SK-N-SH (cell line): Measurements from ENCODE around the gene RBP5. TPM values are rescaled to one million over a fixed set of nuclear protein-coding genes. Genes with fewer than 3 reads are reported as not detected.

Source experiments
- CTCF ChIA-PET: fragments of 300-600, 350-600 bp; formaldehyde crosslinking; extraction: SDS; loops from one replicate; lab custom pipeline; 2021; lab: Yijun Ruan, JAX
- POLR2A ChIA-PET: fragments of 350-600 bp; sonication (Branson Sonifier 250); formaldehyde crosslinking; extraction: SDS; loops from one replicate; lab custom pipeline; 2020; ENCODE audit warnings: antibody characterized with exemption, inconsistent platforms; lab: Yijun Ruan, JAX
- DNase-seq: peaks from one replicate; pipeline ENCODE4 v3.0.0; 2012
- H2AFZ ChIP-seq: fragments of 200-600 bp; sonication (generic); 2 replicates; pipeline ENCODE4 v1.8.1; 2016; ENCODE audit warnings: antibody characterized with exemption, mild to moderate bottlenecking, low read depth
- H3F3A ChIP-seq: fragments of 200-600 bp; sonication (generic); replicated peaks from 2 replicates; pipeline ENCODE3; 2016; ENCODE audit warnings: antibody characterized with exemption, mild to moderate bottlenecking; ENCODE audit not compliant: insufficient read depth
- H3K27ac ChIP-seq, 2 experiments: fragments of 200-500 bp in 1 of 2; fragments of 200-600 bp in 1 of 2; sonication (Bioruptor generic) in 1 of 2; sonication (generic), shearing (Covaris generic) in 1 of 2; 2 replicates each; pipeline versions ENCODE4 v1.5.1 to v1.6.1; 2014 to 2016; ENCODE audit warnings: low read depth in 2 of 2, inconsistent platforms in 1 of 2, low read length in 1 of 2, mild to moderate bottlenecking in 1 of 2, mixed read lengths in 1 of 2
- H3K27me3 ChIP-seq: fragments of 200-600 bp; sonication (generic), shearing (Covaris generic); 2 replicates; pipeline ENCODE4 v1.6.1; 2016; ENCODE audit warnings: mixed run types; ENCODE audit not compliant: insufficient read depth
- H3K36me3 ChIP-seq, 2 experiments: fragments of 200-500 bp in 1 of 2; fragments of 200-600 bp in 1 of 2; sonication (Bioruptor generic) in 1 of 2; sonication (generic) in 1 of 2; replicated peaks in 1 of 2; 2 replicates each; pipeline versions ENCODE3 to v1.5.1; 2014 to 2016; ENCODE audit warnings: low read length in 1 of 2, mild to moderate bottlenecking in 1 of 2; ENCODE audit not compliant: insufficient read depth in 2 of 2, control insufficient read depth in 1 of 2
- H3K4me1 ChIP-seq, 2 experiments: fragments of 200-500 bp in 1 of 2; fragments of 200-600 bp in 1 of 2; sonication (Bioruptor generic) in 1 of 2; sonication (generic), shearing (Covaris generic) in 1 of 2; 2 replicates each; pipeline versions ENCODE4 v1.5.1 to v1.6.1; 2014 to 2016; ENCODE audit warnings: low read depth in 1 of 2, low read length in 1 of 2, mixed run types in 1 of 2; ENCODE audit not compliant: insufficient read depth in 2 of 2, control insufficient read depth in 1 of 2
- H3K4me2 ChIP-seq: fragments of 200-600 bp; sonication (generic), shearing (Covaris generic); 2 replicates; pipeline ENCODE4 v1.6.1; 2017; ENCODE audit warnings: mixed run types
- H3K4me3 ChIP-seq, 2 experiments: fragments of 200-500 bp in 1 of 2; fragments of 200-600 bp in 1 of 2; sonication (Bioruptor generic) in 1 of 2; sonication (generic), shearing (Covaris generic) in 1 of 2; 2 replicates each; pipeline versions ENCODE4 v1.5.1 to v1.8.1; 2014 to 2016; ENCODE audit warnings: low read depth in 2 of 2, inconsistent platforms in 1 of 2, low read length in 1 of 2, mild to moderate bottlenecking in 1 of 2, mixed read lengths in 1 of 2, moderate library complexity in 1 of 2
- H3K79me2 ChIP-seq: fragments of 200-600 bp; sonication (generic); 2 replicates; pipeline ENCODE4 v1.8.1; 2017; ENCODE audit warnings: mild to moderate bottlenecking; ENCODE audit not compliant: insufficient read depth
- H3K9ac ChIP-seq: fragments of 200-600 bp; sonication (generic); 2 replicates; pipeline ENCODE4 v1.6.1; 2017; ENCODE audit warnings: mixed run types
- H3K9me2 ChIP-seq: fragments of 200-600 bp; sonication (generic); 2 replicates; pipeline ENCODE4 v1.6.1; 2017; ENCODE audit warnings: mixed run types
- H3K9me3 ChIP-seq: fragments of 200-600 bp; sonication (generic); 2 replicates; pipeline ENCODE4 v1.6.1; 2017; ENCODE audit warnings: mixed run types, mild to moderate bottlenecking, moderate library complexity
- H4K20me1 ChIP-seq: fragments of 200-600 bp; sonication (generic); 2 replicates; pipeline ENCODE4 v1.6.1; 2017; ENCODE audit warnings: mild to moderate bottlenecking, mixed run types; ENCODE audit not compliant: insufficient read depth
- EP300 ChIP-seq, 2 experiments: IDR thresholded peaks; 2 replicates each; pipeline versions ENCODE4 v1.4.0 to v1.6.1; 2012; ENCODE audit warnings: borderline replicate concordance in 1 of 2, low read depth in 1 of 2, low read length in 1 of 2
- GATA2 ChIP-seq: sonication (generic); formaldehyde crosslinking; IDR thresholded peaks from 2 replicates; pipeline ENCODE4 v1.5.0; 2020; ENCODE audit warnings: mild to moderate bottlenecking, missing genetic modification reagents
- MEF2A ChIP-seq: IDR thresholded peaks from 2 replicates; pipeline ENCODE4 v1.4.0; 2012; ENCODE audit warnings: low read depth, borderline replicate concordance
- MXI1 ChIP-seq: IDR thresholded peaks from 2 replicates; pipeline ENCODE4 v1.6.1; 2012; ENCODE audit warnings: mild to moderate bottlenecking, low read depth, low read length, improper control_type of control experiment
- NRF1 ChIP-seq: IDR thresholded peaks from 2 replicates; pipeline ENCODE4 v1.6.1; 2012; ENCODE audit warnings: low read depth, mild to moderate bottlenecking, low read length
- PBX3 ChIP-seq: IDR thresholded peaks from 2 replicates; pipeline ENCODE4; 2012
- RAD21 ChIP-seq: IDR thresholded peaks from 2 replicates; pipeline ENCODE4 v1.6.1; 2012; ENCODE audit warnings: mild to moderate bottlenecking, low read length
- RCOR1 ChIP-seq: fragments of 150-350 bp; IDR thresholded peaks from 2 replicates; pipeline ENCODE4 v1.6.1; 2017; ENCODE audit warnings: antibody characterized with exemption, low read length
- REST ChIP-seq: IDR thresholded peaks from 2 replicates; pipeline ENCODE4 v1.6.1; 2012; ENCODE audit warnings: mild to moderate bottlenecking, low read depth, low read length, moderate library complexity
- SMC3 ChIP-seq: IDR thresholded peaks from 2 replicates; pipeline ENCODE4 v1.6.1; 2012; ENCODE audit warnings: low read depth, low read length, improper control_type of control experiment
- TAF1 ChIP-seq: IDR thresholded peaks from 2 replicates; pipeline ENCODE4 v1.6.1; 2012; ENCODE audit warnings: low read depth, mild to moderate bottlenecking, low read length, moderate library complexity, borderline replicate concordance
- TCF12 ChIP-seq: IDR thresholded peaks from 2 replicates; pipeline ENCODE4 v1.4.0; 2012
- TEAD4 ChIP-seq: IDR thresholded peaks from 2 replicates; pipeline ENCODE4 v1.4.0; 2012; ENCODE audit warnings: mild to moderate bottlenecking, borderline replicate concordance; ENCODE audit not compliant: insufficient read depth
- USF1 ChIP-seq: IDR thresholded peaks from 2 replicates; pipeline ENCODE4 v1.4.0; 2012; ENCODE audit warnings: low read depth, borderline replicate concordance
- USF2 ChIP-seq: fragments of 150-350 bp; IDR thresholded peaks from 2 replicates; pipeline ENCODE4 v1.6.1; 2017; ENCODE audit warnings: antibody characterized with exemption, low read length, low read depth, borderline replicate concordance
- ZBTB33 ChIP-seq: IDR thresholded peaks from 2 replicates; pipeline ENCODE4 v1.4.0; 2012; ENCODE audit warnings: low read depth, borderline replicate concordance
- WGBS: methylation state at CpG from one replicate; pipeline ENCODE4 v1.1.6; 2017; ENCODE audit warnings: low lambda C conversion rate; 5-methylcytosine and 5-hydroxymethylcytosine counted together
- polyA plus RNA-seq, 3 experiments: library from polyadenylated mRNA; depleted of rRNA; stranded (reverse); fragments of >200 nt; gene quantifications; 2 replicates each; pipeline ENCODE4 v1.2.3, GENCODE V29; 2012

Gene RBP5
- polyA plus RNA-seq, 1 of the 3 experiments (the other 2 are of a cell fraction) = 0.12 TPM

GRCh38 chr12:7129287-7129871, 690 bp upstream of the RBP5 start:
- Histone ChIP-seq H2AFZ (peak overlapping the region; percentile 90; the same call in 1 of the 2 replicates), H3K27me3 (0 out of 2 replicates have a peak, but pooled peaks cover 7% of the 10 kb centered on the region), H3K4me1 (peaks cover 0 to 13% of the 10 kb centered on the region in 2 experiments; a peak in 1 of 4 replicates), H3K4me3 (peak overlapping the region; percentile 71 to 76), H3F3A (no peaks in the 10 kb centered on the region), H4K20me1 (no peaks in the 10 kb centered on the region)
- no peak for DNase-seq
- ChIA-PET POLR2A (no interaction called here), CTCF (interaction anchor here (0.9 to 2.8 kb wide), 4 partner anchors 13 to 20 kb away, joined by 3 to 11 read pairs (median 4); no protein-coding TSS in a partner anchor)
- 27% methylated on average over 8 of the region's 19 CpGs for WGBS
- TF ChIP-seq NRF1 = no peak
- TF ChIP-seq USF2 = no peak
- TF ChIP-seq TEAD4 = no peak
- TF ChIP-seq TAF1 = no peak
- TF ChIP-seq, all 33 proteins: peak for 0
- Histone ChIP-seq H3K36me3 (peaks cover 0 to 2% of the 10 kb centered on the region in 2 experiments), H3K79me2 (no peaks in the 10 kb centered on the region), H3K9me2 (no peaks in the 10 kb centered on the region), H3K9me3 (no peaks in the 10 kb centered on the region), H3K4me2 (peak overlapping the region; percentile 95), H3K9ac (peak overlapping the region; percentile 51; the same call in 1 of the 2 replicates), H3K27ac (peak overlapping the region in 1 of 2 experiments; percentile 67; a peak in 1 of 4 replicates)

GRCh38 chr12:7127916-7128626, 618 bp downstream of the RBP5 start:
- Histone ChIP-seq H3K9me2 (no peaks in the 10 kb centered on the region), H3K9me3 (no peaks in the 10 kb centered on the region), H3K27me3 (0 out of 2 replicates have a peak, but pooled peaks cover 7% of the 10 kb centered on the region), H3F3A (no peaks in the 10 kb centered on the region), H2AFZ (no peak overlapping the region), H3K4me2 (no peak overlapping the region), H3K36me3 (no peaks in the 10 kb centered on the region), H3K4me1 (peaks cover 0 to 13% of the 10 kb centered on the region in 2 experiments; a peak in 1 of 4 replicates), H4K20me1 (no peaks in the 10 kb centered on the region), H3K9ac (no peak overlapping the region), H3K4me3 (no peak overlapping the region), H3K79me2 (no peaks in the 10 kb centered on the region), H3K27ac (no peak overlapping the region)
- 84% methylated on average over 14 of the region's 17 CpGs for WGBS
- ChIA-PET POLR2A (no interaction called here), CTCF (interaction anchor here (1.0 to 2.8 kb wide), 2 partner anchors 15 to 17 kb away, joined by 3 to 11 read pairs; no protein-coding TSS in a partner anchor)
- no peak for DNase-seq
- TF ChIP-seq MXI1 = no peak
- TF ChIP-seq TCF12 = no peak
- no peak for TF ChIP-seq TEAD4
- no peak for TF ChIP-seq EP300 (IDR thresholded peaks at IDR 0.05; ENCODE audit: borderline replicate concordance in 1 of 2, low read depth in 1 of 2, low read length in 1 of 2)
- no peak for TF ChIP-seq ZBTB33
- no peak for TF ChIP-seq MEF2A
- TF ChIP-seq USF1 = no peak
- no peak for TF ChIP-seq GATA2 (CRISPR knock-in tag)
- TF ChIP-seq REST = no peak
- TF ChIP-seq PBX3 = no peak
- no peak for TF ChIP-seq RCOR1
- no peak for TF ChIP-seq SMC3
- no peak for TF ChIP-seq RAD21
